Measurements from ENCODE around the gene CLEC16A. TPM values are rescaled to one million over a fixed set of nuclear protein-coding genes. Genes with fewer than 3 reads are reported as not detected.

CLEC16A gene
- total RNA-seq, 4 donors from 2014 or later = 29.5 to 58.8 (median 48.4) TPM

DNA sequence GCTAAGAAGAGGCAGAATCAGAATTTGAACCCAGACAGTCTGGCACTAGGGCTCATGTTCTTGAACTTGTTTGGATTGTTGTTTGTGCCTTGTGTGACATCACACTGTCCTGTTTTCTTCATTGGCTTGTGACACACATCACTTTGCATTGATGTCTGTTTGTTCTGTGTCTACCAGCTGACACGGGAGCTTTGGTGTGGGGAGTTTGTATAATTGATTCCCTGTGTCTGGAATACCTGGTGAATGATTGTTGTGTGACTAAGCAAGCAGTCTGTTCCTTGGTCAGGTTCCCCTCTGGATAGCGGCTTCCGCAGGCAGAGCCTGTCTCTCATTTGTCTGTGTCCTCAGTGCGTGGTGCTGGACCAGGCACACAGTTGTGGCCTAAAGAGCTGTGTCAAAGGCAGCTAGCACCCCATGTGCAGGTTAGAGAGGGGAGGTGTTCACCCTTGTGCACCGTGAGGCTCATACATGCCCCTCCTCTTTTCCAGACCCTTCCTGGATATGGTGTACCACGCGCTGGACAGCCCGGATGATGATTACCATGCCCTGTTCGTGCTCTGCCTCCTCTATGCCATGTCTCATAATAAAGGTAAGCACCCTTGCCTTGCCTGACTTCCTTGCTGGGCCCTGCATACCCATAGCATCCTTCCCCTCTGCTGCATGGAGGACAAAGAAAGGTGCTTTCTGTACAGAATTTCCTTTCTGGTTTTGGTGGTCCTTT lies 80.1 kb downstream of the CLEC16A start:
- Histone ChIP-seq H3K4me3 (replicated peaks in 1 of 3) (no peak overlapping the region), H3K9me3 (no peaks in the 10 kb centered on the region), H3K27ac (no peak overlapping the region), H3K4me1 (no peaks in the 10 kb centered on the region), H3K27me3 (no peaks in the 10 kb centered on the region), H3K36me3 (peaks cover 10 to 20% of the 10 kb centered on the region in 2 donors)
- no peak for DNase-seq
- TF ChIP-seq POLR2A (IDR thresholded peaks at IDR 0.05) = no peak
- TF ChIP-seq, protein P1, sequence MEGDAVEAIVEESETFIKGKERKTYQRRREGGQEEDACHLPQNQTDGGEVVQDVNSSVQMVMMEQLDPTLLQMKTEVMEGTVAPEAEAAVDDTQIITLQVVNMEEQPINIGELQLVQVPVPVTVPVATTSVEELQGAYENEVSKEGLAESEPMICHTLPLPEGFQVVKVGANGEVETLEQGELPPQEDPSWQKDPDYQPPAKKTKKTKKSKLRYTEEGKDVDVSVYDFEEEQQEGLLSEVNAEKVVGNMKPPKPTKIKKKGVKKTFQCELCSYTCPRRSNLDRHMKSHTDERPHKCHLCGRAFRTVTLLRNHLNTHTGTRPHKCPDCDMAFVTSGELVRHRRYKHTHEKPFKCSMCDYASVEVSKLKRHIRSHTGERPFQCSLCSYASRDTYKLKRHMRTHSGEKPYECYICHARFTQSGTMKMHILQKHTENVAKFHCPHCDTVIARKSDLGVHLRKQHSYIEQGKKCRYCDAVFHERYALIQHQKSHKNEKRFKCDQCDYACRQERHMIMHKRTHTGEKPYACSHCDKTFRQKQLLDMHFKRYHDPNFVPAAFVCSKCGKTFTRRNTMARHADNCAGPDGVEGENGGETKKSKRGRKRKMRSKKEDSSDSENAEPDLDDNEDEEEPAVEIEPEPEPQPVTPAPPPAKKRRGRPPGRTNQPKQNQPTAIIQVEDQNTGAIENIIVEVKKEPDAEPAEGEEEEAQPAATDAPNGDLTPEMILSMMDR (IDR thresholded peaks at IDR 0.05) = no peak
- 95 to 97% methylated on average over 9 of the region's 9 CpGs for WGBS, 2 donors
- intact Hi-C loops (cut with DNase I) = no loop called here

DNA sequence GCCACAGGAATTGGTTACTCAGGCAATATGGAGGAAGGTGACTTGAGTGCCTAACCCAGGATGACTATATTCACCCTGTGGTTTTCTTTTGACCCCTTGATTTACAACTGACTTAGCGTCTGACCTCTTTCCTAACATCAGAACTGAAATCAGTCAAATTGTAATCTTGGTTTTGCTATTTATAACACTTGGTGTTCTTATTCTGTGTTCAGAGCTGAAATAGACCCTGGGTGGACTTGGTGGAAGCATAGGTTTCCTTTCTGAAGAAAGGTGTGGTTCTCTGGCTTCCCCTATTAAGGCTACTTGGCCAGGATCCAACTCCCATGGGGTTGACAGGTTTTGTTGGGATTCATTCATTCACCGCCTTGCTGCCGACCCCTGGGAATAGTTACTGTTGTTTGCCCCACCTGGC lies 80.8 kb downstream of the CLEC16A start:
- Histone ChIP-seq H3K4me3 (replicated peaks in 1 of 3) (no peak overlapping the region), H3K9me3 (no peaks in the 10 kb centered on the region), H3K4me1 (no peaks in the 10 kb centered on the region), H3K36me3 (peaks cover 10 to 20% of the 10 kb centered on the region in 2 donors), H3K27ac (no peak overlapping the region), H3K27me3 (no peaks in the 10 kb centered on the region)
- intact Hi-C loops (cut with DNase I) = no loop called here
- TF ChIP-seq POLR2A (IDR thresholded peaks at IDR 0.05) = no peak
- TF ChIP-seq, protein P1 (IDR thresholded peaks at IDR 0.05) = no peak
- DNase-seq = no peak
- 90% methylated on average over 3 of the region's 3 CpGs for WGBS, 2 donors

DNA sequence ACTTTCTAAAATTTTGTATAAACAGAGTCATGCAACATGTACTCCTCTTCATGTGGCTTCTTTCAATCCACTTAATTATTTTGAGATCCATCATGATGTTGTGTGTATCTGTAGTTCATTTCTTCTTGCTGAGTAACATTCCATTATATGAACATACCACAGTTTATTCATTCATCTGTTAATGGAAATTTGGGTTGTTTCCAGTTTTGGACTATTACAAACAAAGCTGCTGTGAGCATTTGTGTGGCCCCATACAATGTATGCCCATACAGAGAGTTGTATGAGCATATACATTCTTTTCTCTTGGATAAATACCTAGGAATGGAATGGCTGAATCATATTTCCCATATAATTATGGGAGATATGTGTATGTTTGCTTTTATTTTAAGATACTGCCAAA lies 85.6 kb downstream of the CLEC16A start:
- H3K36me3 ChIP-seq = peaks cover 10 to 13% of the 10 kb centered on the region in 2 donors
- H3K27me3 ChIP-seq = no peaks in the 10 kb centered on the region
- no peaks in the 10 kb centered on the region for H3K9me3 ChIP-seq
- TF ChIP-seq, protein P1 (IDR thresholded peaks at IDR 0.05) = no peak
- TF ChIP-seq POLR2A (IDR thresholded peaks at IDR 0.05) = no peak
- no peak overlapping the region for H3K27ac ChIP-seq
- no peak for DNase-seq
- H3K4me1 ChIP-seq = peaks cover 14 to 24% of the 10 kb centered on the region in 2 donors
- H3K4me3 ChIP-seq (replicated peaks in 1 of 3) = no peak overlapping the region
- intact Hi-C loops (cut with DNase I) = no loop called here

DNA sequence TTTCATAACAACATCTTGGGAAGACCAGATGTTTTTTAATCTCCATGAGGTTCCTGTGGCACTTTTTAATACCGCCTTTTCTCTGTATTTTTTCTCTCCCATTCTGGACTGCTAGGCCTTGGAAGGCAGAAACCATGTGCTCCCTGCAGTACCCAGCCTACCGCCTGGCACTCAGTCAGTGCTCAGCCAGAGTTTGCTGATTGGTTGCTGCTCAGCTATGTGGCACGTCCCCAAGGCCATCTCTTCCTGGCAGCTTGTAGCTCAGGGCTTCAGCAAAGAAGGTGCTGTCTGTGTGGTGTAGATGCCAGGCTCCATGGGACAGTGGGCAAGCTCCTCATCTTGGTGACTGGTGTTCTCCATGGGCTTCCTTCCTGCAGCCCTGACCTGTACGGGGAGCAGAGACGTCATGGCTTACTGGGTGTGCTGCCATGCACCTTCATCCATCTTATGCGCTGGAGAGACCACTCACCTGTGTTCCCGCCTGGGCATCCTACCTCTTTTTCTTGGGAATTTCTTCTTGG lies 86.7 kb downstream of the CLEC16A start:
- DNase-seq = peak in 1 of 2 donors; percentile 24
- H3K27ac ChIP-seq = no peak overlapping the region
- TF ChIP-seq POLR2A (IDR thresholded peaks at IDR 0.05) = no peak
- TF ChIP-seq, protein P1 (IDR thresholded peaks at IDR 0.05) = no peak
- 91 to 96% methylated on average over 7 of the region's 7 CpGs for WGBS, 2 donors
- no peak overlapping the region for H3K4me3 ChIP-seq (replicated peaks in 1 of 3)
- H3K9me3 ChIP-seq = no peaks in the 10 kb centered on the region
- H3K27me3 ChIP-seq = no peaks in the 10 kb centered on the region
- peaks cover 2 to 9% of the 10 kb centered on the region in 2 donors for H3K36me3 ChIP-seq
- intact Hi-C loops (cut with DNase I) = no loop called here
- H3K4me1 ChIP-seq = peaks cover 14 to 34% of the 10 kb centered on the region in 2 donors

Data from thyroid gland (tissue), 4 donors.